NCI-H82 treated with DMSO at 0.1 percent for 48 hours (cell line): ENCODE results near the gene TRPV4.
"Not testable (repeated sequence)": the region's sequence is repeated elsewhere in the genome, so short reads cannot be mapped to it uniquely, and the experiment has no call there.

Source experiments
- DNase-seq: peaks from one replicate; lab custom pipeline; 2025; ENCODE audit not compliant: unreplicated experiment; lab: John Stamatoyannopoulos, UW

Gene TRPV4

GRCh38 chr12:109833307-109834189, at the start of gene TRPV4:
Gene TRPV4 (minus strand): TSS chr12:109833398. CDS start chr12:109814796, 18,602 bp downstream.
- DNase-seq: no peak

GRCh38 chr12:109881752-109882151, 48.6 kb upstream of the TRPV4 start:
- DNase-seq: no peak

- no peak for DNase-seq
Observed at GRCh38 chr12:109880938-109881337, 47.7 kb upstream of the TRPV4 start.

- DNase-seq: peak; percentile 46
Observed at GRCh38 chr12:109880043-109880931, 47.1 kb upstream of the TRPV4 start, which contains the start of gene GLTP. Gene GLTP (minus strand): TSS chr12:109880541. CDS start chr12:109880374, 167 bp downstream.

- no peak for DNase-seq
Observed at GRCh38 chr12:109879351-109880042, 46.3 kb upstream of the TRPV4 start.

- DNase-seq: no peak
Observed at GRCh38 chr12:109878749-109879148, 45.6 kb upstream of the TRPV4 start.

- DNase-seq: no peak
Observed at GRCh38 chr12:109878247-109878625, 45.0 kb upstream of the TRPV4 start.

GRCh38 chr12:109877504-109878246, 44.5 kb upstream of the TRPV4 start:
- DNase-seq: no peak

GRCh38 chr12:109876406-109876805, 43.2 kb upstream of the TRPV4 start:
- DNase-seq: no peak

GRCh38 chr12:109875572-109876131, 42.5 kb upstream of the TRPV4 start:
- no peak for DNase-seq

GRCh38 chr12:109873653-109874052, 40.5 kb upstream of the TRPV4 start:
- no peak for DNase-seq

GRCh38 chr12:109871668-109872314, 38.6 kb upstream of the TRPV4 start:
- no peak for DNase-seq

GRCh38 chr12:109870648-109871047, 37.5 kb upstream of the TRPV4 start:
- no peak for DNase-seq

GRCh38 chr12:109868182-109869051, 35.2 kb upstream of the TRPV4 start:
- DNase-seq: no peak

- DNase-seq: no peak
Observed at GRCh38 chr12:109864916-109865315, 31.7 kb upstream of the TRPV4 start.

GRCh38 chr12:109863847-109864712, 30.9 kb upstream of the TRPV4 start:
- no peak for DNase-seq

GRCh38 chr12:109862491-109862890, 29.3 kb upstream of the TRPV4 start:
- not testable (repeated sequence) for DNase-seq
